ENCODE results near the gene TMEM145.

DNA sequence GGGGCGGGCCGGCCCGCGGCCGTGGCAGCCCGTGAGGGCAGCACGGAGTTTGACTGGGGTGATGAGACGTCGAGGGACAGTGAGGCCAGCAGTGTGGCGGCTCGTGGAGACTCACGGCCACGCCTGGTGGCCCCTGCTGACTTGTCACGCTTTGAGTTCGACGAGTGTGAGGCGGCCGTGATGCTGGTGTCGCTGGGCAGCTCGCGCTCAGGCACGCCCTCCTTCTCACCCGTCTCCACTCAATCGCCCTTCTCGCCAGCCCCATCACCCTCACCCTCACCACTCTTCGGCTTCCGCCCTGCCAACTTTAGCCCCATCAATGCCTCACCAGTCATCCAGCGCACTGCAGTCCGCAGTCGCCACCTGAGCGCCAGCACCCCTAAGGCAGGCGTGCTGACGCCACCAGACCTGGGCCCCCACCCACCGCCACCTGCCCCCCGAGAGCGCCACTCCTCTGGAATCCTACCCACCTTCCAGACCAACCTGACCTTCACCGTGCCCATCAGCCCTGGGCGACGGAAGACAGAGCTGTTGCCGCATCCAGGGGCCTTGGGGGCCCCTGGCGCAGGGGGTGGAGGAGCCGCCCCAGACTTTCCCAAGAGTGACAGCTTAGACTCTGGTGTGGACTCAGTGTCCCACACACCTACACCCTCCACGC is 39.6 kb upstream of the TMEM145 start:
- no peak for TF ChIP-seq SNAI2 (CRISPR knock-in tag; IDR thresholded peaks at IDR 0.05)
- TF ChIP-seq RARB (CRISPR knock-in tag; IDR thresholded peaks at IDR 0.05), result no peak
- no peak for TF ChIP-seq PPARA (CRISPR knock-in tag; IDR thresholded peaks at IDR 0.05; ENCODE audit: borderline replicate concordance)
- TF ChIP-seq, protein P1, sequence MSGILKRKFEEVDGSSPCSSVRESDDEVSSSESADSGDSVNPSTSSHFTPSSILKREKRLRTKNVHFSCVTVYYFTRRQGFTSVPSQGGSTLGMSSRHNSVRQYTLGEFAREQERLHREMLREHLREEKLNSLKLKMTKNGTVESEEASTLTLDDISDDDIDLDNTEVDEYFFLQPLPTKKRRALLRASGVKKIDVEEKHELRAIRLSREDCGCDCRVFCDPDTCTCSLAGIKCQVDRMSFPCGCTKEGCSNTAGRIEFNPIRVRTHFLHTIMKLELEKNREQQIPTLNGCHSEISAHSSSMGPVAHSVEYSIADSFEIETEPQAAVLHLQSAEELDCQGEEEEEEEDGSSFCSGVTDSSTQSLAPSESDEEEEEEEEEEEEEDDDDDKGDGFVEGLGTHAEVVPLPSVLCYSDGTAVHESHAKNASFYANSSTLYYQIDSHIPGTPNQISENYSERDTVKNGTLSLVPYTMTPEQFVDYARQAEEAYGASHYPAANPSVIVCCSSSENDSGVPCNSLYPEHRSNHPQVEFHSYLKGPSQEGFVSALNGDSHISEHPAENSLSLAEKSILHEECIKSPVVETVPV (CRISPR knock-in tag; IDR thresholded peaks at IDR 0.05), result no peak
- no peak for TF ChIP-seq OSR1 (CRISPR knock-in tag; IDR thresholded peaks at IDR 0.05)
- TF ChIP-seq, protein P2, sequence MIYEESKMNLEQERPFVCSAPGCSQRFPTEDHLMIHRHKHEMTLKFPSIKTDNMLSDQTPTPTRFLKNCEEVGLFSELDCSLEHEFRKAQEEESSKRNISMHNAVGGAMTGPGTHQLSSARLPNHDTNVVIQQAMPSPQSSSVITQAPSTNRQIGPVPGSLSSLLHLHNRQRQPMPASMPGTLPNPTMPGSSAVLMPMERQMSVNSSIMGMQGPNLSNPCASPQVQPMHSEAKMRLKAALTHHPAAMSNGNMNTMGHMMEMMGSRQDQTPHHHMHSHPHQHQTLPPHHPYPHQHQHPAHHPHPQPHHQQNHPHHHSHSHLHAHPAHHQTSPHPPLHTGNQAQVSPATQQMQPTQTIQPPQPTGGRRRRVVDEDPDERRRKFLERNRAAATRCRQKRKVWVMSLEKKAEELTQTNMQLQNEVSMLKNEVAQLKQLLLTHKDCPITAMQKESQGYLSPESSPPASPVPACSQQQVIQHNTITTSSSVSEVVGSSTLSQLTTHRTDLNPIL (CRISPR knock-in tag; IDR thresholded peaks at IDR 0.05; ENCODE audit: low read depth), result no peak
- no peak for TF ChIP-seq TOX (CRISPR knock-in tag; IDR thresholded peaks at IDR 0.05; ENCODE audit: borderline replicate concordance)
- TF ChIP-seq CSDC2 (CRISPR knock-in tag; IDR thresholded peaks at IDR 0.05), result no peak
- no peak for TF ChIP-seq GLIS3 (CRISPR knock-in tag; IDR thresholded peaks at IDR 0.05)
- TF ChIP-seq, protein P3, sequence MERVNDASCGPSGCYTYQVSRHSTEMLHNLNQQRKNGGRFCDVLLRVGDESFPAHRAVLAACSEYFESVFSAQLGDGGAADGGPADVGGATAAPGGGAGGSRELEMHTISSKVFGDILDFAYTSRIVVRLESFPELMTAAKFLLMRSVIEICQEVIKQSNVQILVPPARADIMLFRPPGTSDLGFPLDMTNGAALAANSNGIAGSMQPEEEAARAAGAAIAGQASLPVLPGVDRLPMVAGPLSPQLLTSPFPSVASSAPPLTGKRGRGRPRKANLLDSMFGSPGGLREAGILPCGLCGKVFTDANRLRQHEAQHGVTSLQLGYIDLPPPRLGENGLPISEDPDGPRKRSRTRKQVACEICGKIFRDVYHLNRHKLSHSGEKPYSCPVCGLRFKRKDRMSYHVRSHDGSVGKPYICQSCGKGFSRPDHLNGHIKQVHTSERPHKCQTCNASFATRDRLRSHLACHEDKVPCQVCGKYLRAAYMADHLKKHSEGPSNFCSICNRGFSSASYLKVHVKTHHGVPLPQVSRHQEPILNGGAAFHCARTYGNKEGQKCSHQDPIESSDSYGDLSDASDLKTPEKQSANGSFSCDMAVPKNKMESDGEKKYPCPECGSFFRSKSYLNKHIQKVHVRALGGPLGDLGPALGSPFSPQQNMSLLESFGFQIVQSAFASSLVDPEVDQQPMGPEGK (CRISPR knock-in tag; IDR thresholded peaks at IDR 0.05; ENCODE audit: borderline replicate concordance), result no peak
- no peak for TF ChIP-seq ARNTL (CRISPR knock-in tag; IDR thresholded peaks at IDR 0.05; ENCODE audit: borderline replicate concordance, low read depth)
- no peak for TF ChIP-seq ZNF8 (CRISPR knock-in tag; IDR thresholded peaks at IDR 0.05)
- TF ChIP-seq ZFP30 (CRISPR knock-in tag; IDR thresholded peaks at IDR 0.05), result no peak
- TF ChIP-seq ZNF565 (CRISPR knock-in tag; conservative IDR thresholded peaks at IDR 0.05; ENCODE audit: low read depth), result no peak
